HG03565 (cell line): Measurements from ENCODE around the gene LPAR2.
"Not testable (repeated sequence)": the region's sequence is repeated elsewhere in the genome, so short reads cannot be mapped to it uniquely, and the experiment has no call there.

Source experiments
- ATAC-seq: cut with Tn5 transposase; IDR thresholded peaks from one replicate; pipeline ENCODE4 v1.9.1; 2021; ENCODE audit warnings: mild to moderate bottlenecking, moderate library complexity; ENCODE audit not compliant: unreplicated experiment

LPAR2 gene

GRCh38 chr19:19602136-19602712 lies 25.8 kb downstream of the LPAR2 start:
- ATAC-seq = no peak

GRCh38 chr19:19600793-19601330 lies 27.2 kb downstream of the LPAR2 start:
- no peak for ATAC-seq

GRCh38 chr19:19598728-19599451 lies 29.1 kb downstream of the LPAR2 start:
- not testable (repeated sequence) for ATAC-seq

- ATAC-seq = peak; percentile 68
These were observed 30.2 kb downstream of the LPAR2 start for GRCh38 chr19:19597809-19598306.

GRCh38 chr19:19595171-19595701 lies 32.8 kb downstream of the LPAR2 start:
- ATAC-seq = no peak

- ATAC-seq = no peak
These were observed 33.6 kb downstream of the LPAR2 start for GRCh38 chr19:19594381-19594780.

GRCh38 chr19:19592690-19593089 lies 35.3 kb downstream of the LPAR2 start:
- no peak for ATAC-seq

GRCh38 chr19:19591133-19591825 lies 36.7 kb downstream of the LPAR2 start:
- ATAC-seq = peak; percentile 61

GRCh38 chr19:19588546-19588945 lies 39.5 kb downstream of the LPAR2 start:
- no peak for ATAC-seq

- ATAC-seq = no peak
These were observed 40.2 kb downstream of the LPAR2 start for GRCh38 chr19:19587771-19588170.

- ATAC-seq = no peak
These were observed 43.7 kb downstream of the LPAR2 start for GRCh38 chr19:19584356-19584755.

GRCh38 chr19:19582471-19582870 lies 45.5 kb downstream of the LPAR2 start:
- ATAC-seq = no peak

- ATAC-seq = no peak
These were observed 46.6 kb downstream of the LPAR2 start for GRCh38 chr19:19581391-19581790.

- ATAC-seq = no peak
These were observed 47.6 kb downstream of the LPAR2 start for GRCh38 chr19:19580418-19580817.

GRCh38 chr19:19579533-19580361 lies 48.3 kb downstream of the LPAR2 start:
- no peak for ATAC-seq

GRCh38 chr19:19578252-19578651 lies 49.8 kb downstream of the LPAR2 start:
- ATAC-seq = no peak

- ATAC-seq = no peak
These were observed 52.6 kb downstream of the LPAR2 start for GRCh38 chr19:19575411-19575810.
